Adipose tissue (tissue), 3 donors: ENCODE measurements around the gene ADAMTS16. TPM values are rescaled to one million over a fixed set of nuclear protein-coding genes. Genes with fewer than 3 reads are reported as not detected.

Experiments
- H3K27ac ChIP-seq: one replicate; pipeline ENCODE4 v1.5.1; 2013; ENCODE audit warnings: low read depth, low read length
- WGBS, 3 donors: extraction: QIAGEN DNeasy Blood & Tissue Kit; methylation state at CpG; one replicate each; pipeline ENCODE4 v1.1.7; 2013; 5-methylcytosine and 5-hydroxymethylcytosine counted together
- polyA plus RNA-seq, 3 donors: library from polyadenylated mRNA; stranded (reverse); fragments of 200-250 nt; gene quantifications; one replicate each; pipeline ENCODE4 v1.2.3, GENCODE V29; 2013
- donor health status: healthy with polysubstance abuse.
- donor health status: Bipolar disorder and iron deficiency.
- donor health status: healthy.

Gene ADAMTS16
- polyA plus RNA-seq, 3 donors = 0.61 to 1.7 (median 1.6) TPM

DNA sequence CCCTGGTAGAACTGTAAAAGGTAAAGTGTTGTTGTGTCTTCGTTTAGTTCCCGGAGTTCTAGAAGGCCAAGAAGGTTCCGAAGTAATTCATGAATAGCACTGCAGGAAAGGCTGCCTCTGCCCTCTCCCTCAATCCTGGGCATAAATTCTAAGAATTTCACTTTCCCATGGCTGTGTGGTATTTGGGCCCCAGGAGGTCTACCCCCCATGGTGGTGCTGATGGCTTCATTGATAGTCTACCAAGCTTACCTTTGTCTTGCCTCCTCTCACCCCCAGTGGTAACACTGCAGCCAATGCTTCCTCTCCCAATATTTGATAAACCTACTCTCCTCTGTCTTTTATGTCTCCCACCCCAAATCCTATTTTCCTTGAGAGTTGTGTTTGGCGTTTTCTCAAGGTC is 39.5 kb downstream of the ADAMTS16 start:
- H3K27ac ChIP-seq = no peak overlapping the region
- WGBS, 3 donors = 59 to 81% (median 78%) methylated on average over 4 of the region's 4 CpGs

- 64 to 68% (median 66%) methylated on average over 14 of the region's 14 CpGs for WGBS, 3 donors
- H3K27ac ChIP-seq = no peak overlapping the region
These were observed 41.7 kb downstream of the ADAMTS16 start for GRCh38 chr5:5181650-5182324.

DNA sequence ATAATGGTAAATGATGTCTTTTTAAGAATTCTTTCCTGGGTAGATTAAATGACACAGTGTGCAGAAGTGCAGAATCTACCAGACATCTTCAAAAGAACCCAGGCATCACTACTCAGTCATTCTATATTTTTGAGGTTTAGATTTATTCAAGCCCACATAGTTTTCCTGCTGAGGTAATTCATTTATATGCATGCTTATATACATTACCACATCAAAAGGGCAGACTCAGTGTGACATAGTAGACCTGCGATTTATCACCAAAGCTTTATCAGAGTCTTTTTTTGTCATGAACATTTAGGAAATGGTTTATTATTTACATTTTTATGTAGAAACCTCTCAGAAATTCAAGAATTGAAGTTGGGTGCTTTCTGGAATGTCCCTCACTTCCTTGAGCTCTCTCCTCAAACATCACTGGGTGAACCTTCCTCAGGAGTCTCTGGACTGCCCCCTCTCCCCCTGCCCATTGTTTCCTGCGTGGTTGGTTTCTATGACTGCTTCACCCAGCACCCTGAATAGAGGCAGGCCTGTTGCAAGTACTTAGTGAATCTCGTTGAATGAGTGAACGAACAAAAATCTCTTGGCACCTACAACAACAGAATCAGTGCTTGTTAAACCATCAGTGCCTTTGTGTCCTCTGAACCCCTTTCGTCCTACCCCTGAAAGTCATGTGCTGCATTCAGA is 42.5 kb downstream of the ADAMTS16 start:
- H3K27ac ChIP-seq = no peak overlapping the region
- 52 to 56% (median 56%) methylated on average over 5 of the region's 5 CpGs for WGBS, 3 donors

DNA sequence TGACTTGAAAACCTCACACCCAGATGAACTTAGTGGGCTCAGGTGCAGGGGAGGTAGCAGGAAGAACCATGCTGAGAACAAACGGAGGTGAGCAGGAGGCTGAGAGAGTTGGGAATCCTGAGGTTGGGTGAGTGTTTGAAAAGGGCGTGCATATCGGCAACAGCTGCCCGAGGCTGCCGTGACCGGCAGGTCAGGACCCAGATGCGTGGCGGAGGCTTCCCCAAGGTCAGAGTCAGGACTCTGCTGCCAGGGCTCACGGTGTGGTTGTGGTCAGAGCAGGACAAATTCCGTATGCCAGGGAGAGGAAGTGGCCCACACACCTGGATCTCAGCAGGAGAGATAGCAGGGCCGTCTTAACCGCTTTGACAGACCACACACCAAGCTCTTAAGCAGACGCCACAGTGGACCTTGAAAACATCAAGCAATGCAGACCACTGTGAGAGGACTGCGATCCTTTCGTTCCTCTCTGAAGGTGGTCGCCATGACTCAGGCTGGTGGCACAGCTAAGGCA is 43.1 kb downstream of the ADAMTS16 start:
- H3K27ac ChIP-seq = no peak overlapping the region
- 24 to 47% (median 38%) methylated on average over 15 to 16 of the region's 16 CpGs for WGBS, 3 donors

- no peak overlapping the region for H3K27ac ChIP-seq
- 74 to 78% (median 76%) methylated on average over 10 of the region's 10 CpGs for WGBS, 3 donors
These were observed 43.8 kb downstream of the ADAMTS16 start for GRCh38 chr5:5183933-5184332.

DNA sequence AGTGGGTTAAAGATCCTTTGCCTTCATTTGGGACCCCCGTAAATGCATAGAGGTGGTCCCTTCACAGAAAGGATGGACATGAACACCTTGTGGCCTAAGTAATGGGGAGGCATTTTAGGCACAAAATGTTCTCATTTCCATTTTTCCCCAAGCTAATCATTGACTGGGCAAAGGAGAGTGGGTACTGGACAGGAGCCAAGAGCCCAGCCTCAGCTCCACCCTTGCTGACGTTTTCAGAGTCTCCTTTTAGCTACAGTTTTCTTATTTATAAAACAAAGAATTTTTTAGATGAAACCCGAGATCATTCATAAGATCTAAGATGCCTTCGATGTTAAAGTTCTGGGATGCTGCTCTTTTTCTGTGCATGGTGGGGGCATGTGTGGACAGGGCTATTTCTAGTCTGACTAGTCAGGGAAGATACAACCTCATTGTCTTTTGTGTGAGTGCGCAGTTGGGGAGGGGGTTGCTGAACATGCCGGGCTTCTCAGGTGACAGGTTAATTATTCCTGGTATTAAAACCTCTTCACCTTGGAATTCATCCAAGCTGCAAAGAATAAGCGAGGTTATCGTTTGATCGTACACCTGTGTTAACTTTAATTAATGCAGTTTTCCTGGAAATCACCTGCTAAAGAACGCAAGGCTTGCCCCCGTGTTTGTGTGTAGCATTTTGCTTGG is 48.4 kb downstream of the ADAMTS16 start:
- H3K27ac ChIP-seq = no peak overlapping the region
- 28 to 61% (median 59%) methylated on average over 11 of the region's 11 CpGs for WGBS, 3 donors

- 68 to 96% (median 91%) methylated on average over 7 of the region's 7 CpGs for WGBS, 3 donors
- H3K27ac ChIP-seq = no peak overlapping the region
These were observed 48.9 kb downstream of the ADAMTS16 start for GRCh38 chr5:5189051-5189430.

GRCh38 chr5:5191906-5192305 is 51.8 kb downstream of the ADAMTS16 start:
- WGBS, 3 donors = 86 to 91% (median 88%) methylated on average over 3 of the region's 3 CpGs

GRCh38 chr5:5192681-5193080 is 52.6 kb downstream of the ADAMTS16 start:
- H3K27ac ChIP-seq = no peak overlapping the region
- WGBS, 3 donors = 61 to 77% (median 63%) methylated on average over 2 of the region's 2 CpGs

More at GRCh38 chr5:5191906-5192305, 51.8 kb downstream of the ADAMTS16 start:
- no peak overlapping the region for H3K27ac ChIP-seq

DNA sequence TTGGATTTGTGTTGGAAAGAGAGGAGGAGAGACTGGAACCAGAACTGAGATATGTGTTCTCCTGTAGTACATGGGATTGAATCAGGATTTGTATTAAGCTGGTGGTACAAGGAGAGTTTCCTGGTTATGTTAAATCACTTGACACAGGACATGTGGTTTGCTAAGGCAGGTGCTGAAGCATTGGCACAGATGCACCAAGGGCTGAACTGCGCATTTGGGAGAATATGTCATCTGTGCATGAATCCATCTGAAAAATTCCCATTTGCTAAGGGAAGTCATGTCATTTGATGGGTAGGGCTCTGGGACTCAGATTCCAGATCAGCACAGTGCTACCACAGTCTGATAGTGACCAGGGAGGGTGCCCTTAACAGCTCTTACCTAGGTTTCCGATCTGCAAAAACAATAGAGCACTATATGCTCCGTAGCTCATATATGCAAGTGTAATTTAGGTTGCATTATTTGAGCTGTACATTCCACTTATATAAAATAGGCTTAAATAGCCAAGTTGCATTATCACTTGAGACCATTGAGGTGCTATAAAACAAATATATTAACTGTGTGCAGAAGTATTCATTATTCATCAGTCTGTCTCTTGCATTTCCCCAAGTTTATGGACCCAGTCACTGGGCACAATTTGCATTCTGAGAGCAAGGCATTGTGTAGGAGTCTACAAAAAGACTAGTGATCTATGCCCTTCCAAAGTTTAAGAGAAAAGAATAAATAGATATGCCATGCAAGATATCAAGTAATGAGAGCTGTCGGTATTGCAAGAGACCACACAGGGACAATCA is 55.2 kb downstream of the ADAMTS16 start:
- WGBS, 3 donors = 92 to 93% (median 93%) methylated on average over 4 of the region's 4 CpGs
- no peak overlapping the region for H3K27ac ChIP-seq

GRCh38 chr5:5198135-5198534 is 58.0 kb downstream of the ADAMTS16 start:
- H3K27ac ChIP-seq = no peak overlapping the region
- 76 to 87% (median 86%) methylated on average over 7 of the region's 7 CpGs for WGBS, 3 donors

- H3K27ac ChIP-seq = no peak overlapping the region
- 0% methylated on average over 1 of the region's 1 CpG for WGBS, 3 donors
These were observed 58.7 kb downstream of the ADAMTS16 start for GRCh38 chr5:5198815-5199214.

DNA sequence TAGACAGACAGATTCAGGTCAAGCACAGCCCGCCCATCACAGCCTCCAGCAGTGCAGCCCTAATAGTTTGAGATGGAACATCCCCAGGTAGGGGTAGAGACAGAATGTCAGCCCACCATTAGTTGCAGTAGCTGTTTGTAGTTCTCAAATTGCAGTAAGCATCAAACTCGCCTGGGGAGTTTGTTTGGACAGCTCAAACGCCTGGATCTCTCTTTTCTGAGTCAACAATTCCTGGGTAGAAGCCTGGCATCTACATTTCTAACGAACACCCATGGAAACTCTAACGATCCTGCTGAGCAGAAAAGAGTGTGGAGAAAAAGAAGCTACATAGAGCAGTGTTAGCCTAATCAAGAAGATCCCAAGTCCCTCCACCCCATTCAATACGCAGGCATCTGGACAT is 59.4 kb downstream of the ADAMTS16 start:
- 47 to 75% (median 65%) methylated on average over 6 of the region's 6 CpGs for WGBS, 3 donors

DNA sequence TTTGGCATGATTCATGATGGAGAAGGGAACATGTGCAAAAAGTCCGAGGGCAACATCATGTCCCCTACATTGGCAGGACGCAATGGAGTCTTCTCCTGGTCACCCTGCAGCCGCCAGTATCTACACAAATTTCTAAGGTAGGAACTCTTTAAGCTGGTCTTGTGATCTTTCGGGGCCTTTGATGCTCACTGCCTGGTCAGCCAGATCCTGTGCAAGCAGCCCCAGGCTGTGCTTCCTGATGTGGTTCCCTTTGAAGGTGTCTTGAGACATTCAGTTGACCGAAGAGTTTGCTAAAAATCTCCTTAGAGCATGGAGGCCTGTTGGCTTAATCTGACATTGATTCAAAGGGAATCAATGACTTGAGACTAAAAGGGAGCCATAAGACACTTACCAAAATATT is 60.0 kb downstream of the ADAMTS16 start:
- no peak overlapping the region for H3K27ac ChIP-seq
- 77 to 97% (median 90%) methylated on average over 5 of the region's 5 CpGs for WGBS, 3 donors

More for the DNA sequence above, 59.4 kb downstream of the ADAMTS16 start:
- no peak overlapping the region for H3K27ac ChIP-seq

GRCh38 chr5:5202321-5202720 is 62.2 kb downstream of the ADAMTS16 start:
- WGBS, 3 donors = 35 to 50% (median 39%) methylated on average over 2 of the region's 2 CpGs
- H3K27ac ChIP-seq = no peak overlapping the region

DNA sequence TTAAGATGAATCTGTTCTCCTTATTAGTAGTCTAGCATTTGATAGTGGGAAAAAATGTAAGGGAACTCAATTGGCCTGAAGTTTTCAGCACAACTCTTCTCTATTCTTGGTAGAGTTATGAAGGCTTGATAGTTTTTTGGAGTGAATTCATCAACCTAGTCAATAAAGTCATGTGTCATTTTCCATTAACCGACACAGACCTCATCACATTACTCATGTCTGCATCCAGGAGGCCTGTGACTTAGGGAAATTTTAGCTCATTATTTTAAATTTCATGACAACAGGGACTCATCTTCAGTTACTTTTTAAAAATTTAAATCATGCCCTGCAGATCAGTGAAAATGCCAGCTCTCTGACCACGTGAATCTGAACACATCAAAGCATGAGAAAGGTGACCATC is 63.3 kb downstream of the ADAMTS16 start:
- 55 to 72% (median 65%) methylated on average over 2 of the region's 2 CpGs for WGBS, 3 donors

DNA sequence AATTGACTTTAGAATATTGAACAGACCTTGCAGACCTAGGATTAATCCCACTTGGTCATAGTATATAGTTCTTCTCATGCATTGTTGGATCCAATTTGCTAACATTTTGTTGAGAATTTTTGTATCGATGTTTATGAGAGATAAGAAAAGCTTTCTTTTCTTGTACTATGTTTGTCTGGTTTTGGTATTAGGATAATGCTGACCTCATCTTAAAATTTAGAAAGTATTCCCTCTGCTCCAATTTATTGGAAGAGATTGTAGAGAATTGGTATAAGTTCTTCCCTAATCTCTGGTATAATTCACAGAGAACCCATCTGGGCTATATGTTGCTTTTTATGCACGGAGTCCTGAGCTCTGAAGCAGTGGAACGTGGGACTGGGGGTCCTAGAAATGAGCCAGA is 67.7 kb downstream of the ADAMTS16 start:
- WGBS, 3 donors = 73 to 85% (median 83%) methylated on average over 3 of the region's 3 CpGs
- H3K27ac ChIP-seq = no peak overlapping the region

More for the DNA sequence above, 63.3 kb downstream of the ADAMTS16 start:
- no peak overlapping the region for H3K27ac ChIP-seq

DNA sequence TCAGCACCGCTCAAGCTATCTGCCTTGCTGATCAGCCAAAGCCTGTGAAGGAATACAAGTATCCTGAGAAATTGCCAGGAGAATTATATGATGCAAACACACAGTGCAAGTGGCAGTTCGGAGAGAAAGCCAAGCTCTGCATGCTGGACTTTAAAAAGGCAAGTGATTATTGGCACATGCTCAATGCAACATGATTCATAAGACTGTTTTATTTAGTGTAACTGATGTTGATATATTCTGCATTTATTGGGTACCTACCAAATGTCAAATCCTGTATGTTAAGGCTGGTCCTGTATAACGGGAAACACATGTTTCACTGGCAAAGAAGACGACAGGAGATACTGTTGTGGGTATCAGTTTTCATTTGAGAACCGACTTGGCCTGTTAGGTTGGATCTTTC is 69.0 kb downstream of the ADAMTS16 start:
- H3K27ac ChIP-seq = no peak overlapping the region
- WGBS, 3 donors = 37 to 51% (median 46%) methylated on average over 5 of the region's 5 CpGs
